ENCODE measurements around the gene NOTUM. TPM values are rescaled to one million over a fixed set of nuclear protein-coding genes. Genes with fewer than 3 reads are reported as not detected.

NOTUM gene
- polyA plus RNA-seq, 2 of the 4 experiments (the other 2 are of a cell fraction): 0.06 to 0.92 TPM

- ChIA-PET POLR2A (interaction anchor here (1.0 to 1.3 kb wide), 4 partner anchors 10 to 44 kb away, joined by 3 to 5 read pairs (median 4); no protein-coding TSS in a partner anchor), CTCF (interaction anchor here (0.6 to 7.1 kb wide), 7 partner anchors 8 to 44 kb away, joined by 3 to 52 read pairs (median 4); partner anchors contain the start of genes CENPX, LRRC45 and NOTUM)
- TF ChIP-seq MYC (IDR thresholded peaks at IDR 0.05; ENCODE audit: borderline replicate concordance, low read length) (peak; percentile 100), HOXA7 (CRISPR knock-in tag; IDR thresholded peaks at IDR 0.05) (no peak), MAX (IDR thresholded peaks at IDR 0.05) (peak; percentile 98), TP53 (CRISPR knock-in tag; IDR thresholded peaks at IDR 0.05) (peak; percentile 56; the same call in 1 of the 2 replicates), E2F6 (IDR thresholded peaks at IDR 0.05; ENCODE audit: borderline replicate concordance, low read depth) (peak; percentile 87), PBX3 (IDR thresholded peaks at IDR 0.05) (peak; percentile 46; the same call in 1 of the 2 replicates), POLR2AphosphoS2 (conservative IDR thresholded peaks at IDR 0.05; ENCODE audit: low read length) (no peak), HOXB5 (CRISPR knock-in tag; IDR thresholded peaks at IDR 0.05) (peak; percentile 48; the same call in 1 of the 2 replicates), TFCP2L1 (CRISPR knock-in tag; IDR thresholded peaks at IDR 0.05) (no peak), KDM1A (IDR thresholded peaks at IDR 0.05; ENCODE audit: low read depth) (no peak), USF2 (IDR thresholded peaks at IDR 0.05) (peak; percentile 90), NFE2L2 (conservative IDR thresholded peaks at IDR 0.05; ENCODE audit: low read length) (no peak), SMC3 (IDR thresholded peaks at IDR 0.05) (0 out of 3 replicates have a peak, but pooled peaks have one; percentile 11), POLR2A (IDR thresholded peaks at IDR 0.05; ENCODE audit: low read length) (peak; percentile 77), JUN (IDR thresholded peaks at IDR 0.05) (peak; percentile 89 to 99; a peak in 4 of 5 replicates), BHLHE40 (IDR thresholded peaks at IDR 0.05; ENCODE audit: low read depth, low read length) (peak; percentile 96), FOXS1 (CRISPR knock-in tag; IDR thresholded peaks at IDR 0.05) (no peak), RFX5 (IDR thresholded peaks at IDR 0.05) (peak; percentile 47; the same call in 1 of the 2 replicates), ELK1 (IDR thresholded peaks at IDR 0.05; ENCODE audit: low read depth, low read length) (no peak), NPAS2 (CRISPR knock-in tag; IDR thresholded peaks at IDR 0.05; ENCODE audit: borderline replicate concordance) (peak; percentile 86), PHF8 (IDR thresholded peaks at IDR 0.05; ENCODE audit: borderline replicate concordance, low read depth) (peak; percentile 94; the same call in 1 of the 2 replicates), ZSCAN20 (CRISPR knock-in tag; IDR thresholded peaks at IDR 0.05) (no peak), BCL3 (IDR thresholded peaks at IDR 0.05) (peak; percentile 83; the same call in 2 of the 3 replicates), KDM5A (IDR thresholded peaks at IDR 0.05) (0 out of 2 replicates have a peak, but pooled peaks have one; percentile 36), RAD21 (conservative IDR thresholded peaks at IDR 0.05 in 1 of 2, IDR thresholded peaks at IDR 0.05 in 1 of 2) (no peak), FOSB (CRISPR knock-in tag; IDR thresholded peaks at IDR 0.05) (no peak), EHF (CRISPR knock-in tag; IDR thresholded peaks at IDR 0.05) (no peak; the same call in 1 of the 2 replicates), SREBF2 (IDR thresholded peaks at IDR 0.05) (no peak), MAZ (IDR thresholded peaks at IDR 0.05; ENCODE audit: borderline replicate concordance, low read depth, low read length) (0 out of 2 replicates have a peak, but pooled peaks have one; percentile 70), HOXB13 (CRISPR knock-in tag; IDR thresholded peaks at IDR 0.05; ENCODE audit: low read depth) (no peak; the same call in 1 of the 2 replicates)
- 1% methylated on average over 27 of the region's 76 CpGs for WGBS (ENCODE audit: missing lambda C conversion rate)
- peak within 1 kb of the TSS; percentile 89 for H3K4me3 ChIP-seq
- H3K4me1 ChIP-seq: peaks cover 12% of the 10 kb centered on the region
- peak within 1 kb of the TSS; percentile 89 to 94 for H3K27ac ChIP-seq
- FAIRE-seq: no peak
- peak; percentile 74 to 95 for DNase-seq (ENCODE audit: low read depth in 1 of 2, low spot score in 1 of 2)
- H3K4me2 ChIP-seq: peak within 1 kb of the TSS; percentile 94
- ATAC-seq: peak; percentile 88 to 89
- H3K9me3 ChIP-seq: peaks cover 18% of the 10 kb centered on the region
Measured at GRCh38 chr17:81977211-81977808, 16.3 kb upstream of the NOTUM start, which contains the start of gene ASPSCR1. TSS of gene ASPSCR1 (plus strand) at chr17:81977629. CDS start at chr17:81977647, 18 bp downstream.
